HepG2 (cell line): ENCODE results near the gene NAPSA. TPM values are rescaled to one million over a fixed set of nuclear protein-coding genes. Genes with fewer than 3 reads are reported as not detected.
A peak's percentile ranks its signal among the peaks of the same experiment; 100 is the strongest.

Experiments used
- ATAD3A ChIP-seq: sonication (generic); formaldehyde crosslinking; IDR thresholded peaks from 2 replicates; pipeline ENCODE4 v1.4.0; 2020; ENCODE audit warnings: missing genetic modification reagents
- ATRX ChIP-seq: sonication (generic); formaldehyde crosslinking; IDR thresholded peaks from 2 replicates; pipeline ENCODE4 v1.4.0; 2020; ENCODE audit warnings: missing genetic modification reagents, borderline replicate concordance
- CBX1 ChIP-seq: IDR thresholded peaks from one replicate; pipeline ENCODE4 v1.6.1; 2016; ENCODE audit warnings: antibody characterized with exemption, low read depth
- CENPX ChIP-seq: sonication (generic); formaldehyde crosslinking; IDR thresholded peaks from 2 replicates; pipeline ENCODE4 v1.9.0; 2021; ENCODE audit warnings: mild to moderate bottlenecking, missing genetic modification reagents, moderate library complexity
- ETV6 ChIP-seq: sonication (generic); formaldehyde crosslinking; conservative IDR thresholded peaks from 2 replicates; pipeline ENCODE4 v1.4.0; 2020; ENCODE audit warnings: missing genetic modification reagents
- FLYWCH1 ChIP-seq: sonication (generic); formaldehyde crosslinking; IDR thresholded peaks from 2 replicates; pipeline ENCODE4 v1.8.1; 2023; ENCODE audit warnings: mild to moderate bottlenecking, missing genetic modification reagents
- FOXP1 ChIP-seq, 2 experiments: fragments of 450-650 bp in 1 of 2; IDR thresholded peaks; 2 replicates each; pipeline ENCODE4 v1.6.1; 2017 to 2018; ENCODE audit warnings: antibody characterized with exemption in 1 of 2
- HNRNPL ChIP-seq: fragments of 200-400 bp; formaldehyde crosslinking; IDR thresholded peaks from 2 replicates; pipeline ENCODE4 v1.6.1; 2017; ENCODE audit warnings: mild to moderate bottlenecking, low read depth, low read length
- KLF13 ChIP-seq: sonication (generic); formaldehyde crosslinking; IDR thresholded peaks from 2 replicates; pipeline ENCODE4 v1.4.0; 2020; ENCODE audit warnings: mild to moderate bottlenecking, missing genetic modification reagents
- MBD4 ChIP-seq: IDR thresholded peaks from 2 replicates; pipeline ENCODE4 v1.6.1; 2012; ENCODE audit warnings: low read length, inconsistent platforms, borderline replicate concordance
- POLR2AphosphoS5 ChIP-seq: IDR thresholded peaks from 2 replicates; pipeline ENCODE4 v1.6.1; 2012; ENCODE audit warnings: low read depth, low read length
- TBX3 ChIP-seq: fragments of 450-650 bp; IDR thresholded peaks from 2 replicates; pipeline ENCODE4 v1.6.1; 2017; ENCODE audit warnings: antibody characterized with exemption, mild to moderate bottlenecking, inconsistent platforms, borderline replicate concordance
- ZBTB21 ChIP-seq: sonication (generic); formaldehyde crosslinking; IDR thresholded peaks from 2 replicates; pipeline ENCODE4 v1.4.0; 2020; ENCODE audit warnings: missing genetic modification reagents
- ZNF138 ChIP-seq: sonication (generic); formaldehyde crosslinking; IDR thresholded peaks from 2 replicates; pipeline ENCODE4 v1.5.0; 2020; ENCODE audit warnings: mild to moderate bottlenecking, low read depth, missing genetic modification reagents
- ZNF383 ChIP-seq: sonication (generic); formaldehyde crosslinking; IDR thresholded peaks from 2 replicates; pipeline ENCODE4 v1.4.0; 2020; ENCODE audit warnings: missing genetic modification reagents, mild to moderate bottlenecking, borderline replicate concordance
- ZSCAN21 ChIP-seq: sonication (generic); formaldehyde crosslinking; IDR thresholded peaks from 2 replicates; pipeline ENCODE4 v1.8.0; 2022; ENCODE audit warnings: mild to moderate bottlenecking, missing genetic modification reagents, moderate library complexity, borderline replicate concordance
- polyA plus RNA-seq, 8 experiments: library from polyadenylated mRNA; depleted of rRNA in 3 of 8; stranded (reverse) in 7 of 8; unstranded in 1 of 8; fragments of >200 nt; fragmentation: Illumina TruSeq in 4 of 8; extraction: Trizol in 4 of 8; gene quantifications; 2 replicates each; pipeline versions ENCODE4 v1.2.1 to v1.2.3, GENCODE V29; 2011 to 2016; ENCODE audit warnings: low read depth in 4 of 8, missing spikeins in 1 of 8, mixed read lengths in 1 of 8; ENCODE audit not compliant: insufficient read depth in 1 of 8
- total RNA-seq, 5 experiments: library from RNA; depleted of rRNA; stranded (reverse); fragments of >200 nt; fragmentation: Illumina TruSeq; extraction: Trizol; gene quantifications; 2 replicates each; pipeline ENCODE4 v1.2.3, GENCODE V29; 2016; ENCODE audit warnings: low read depth in 1 of 5
- TF ChIP-seq, protein P1 (sequence below): sonication (generic); formaldehyde crosslinking; IDR thresholded peaks from 2 replicates; pipeline ENCODE4 v1.9.0; 2021; ENCODE audit warnings: missing genetic modification reagents, borderline replicate concordance
- TF ChIP-seq, protein P2 (sequence below): IDR thresholded peaks from 2 replicates; pipeline ENCODE4 v1.6.1; 2016; ENCODE audit warnings: missing compliant biosample characterization, missing genetic modification reagents, borderline replicate concordance
- TF ChIP-seq, protein P3 (sequence below): sonication (generic); formaldehyde crosslinking; IDR thresholded peaks from 2 replicates; pipeline ENCODE4 v1.5.1; 2020; ENCODE audit warnings: missing genetic modification reagents, mild to moderate bottlenecking, borderline replicate concordance
- TF ChIP-seq, protein P4 (sequence below): IDR thresholded peaks from 2 replicates; pipeline ENCODE4 v1.6.1; 2016; ENCODE audit warnings: missing compliant biosample characterization, missing genetic modification reagents, borderline replicate concordance
- TF ChIP-seq, protein P5 (sequence below): sonication (generic); formaldehyde crosslinking; IDR thresholded peaks from 2 replicates; pipeline ENCODE4 v1.4.0; 2020; ENCODE audit warnings: low read depth, mild to moderate bottlenecking, missing genetic modification reagents

NAPSA gene
- total and polyA plus RNA-seq, 2 of the 13 experiments (the other 11 are each of a cell fraction or from before 2014, with no cell fraction given), result not detected

DNA sequence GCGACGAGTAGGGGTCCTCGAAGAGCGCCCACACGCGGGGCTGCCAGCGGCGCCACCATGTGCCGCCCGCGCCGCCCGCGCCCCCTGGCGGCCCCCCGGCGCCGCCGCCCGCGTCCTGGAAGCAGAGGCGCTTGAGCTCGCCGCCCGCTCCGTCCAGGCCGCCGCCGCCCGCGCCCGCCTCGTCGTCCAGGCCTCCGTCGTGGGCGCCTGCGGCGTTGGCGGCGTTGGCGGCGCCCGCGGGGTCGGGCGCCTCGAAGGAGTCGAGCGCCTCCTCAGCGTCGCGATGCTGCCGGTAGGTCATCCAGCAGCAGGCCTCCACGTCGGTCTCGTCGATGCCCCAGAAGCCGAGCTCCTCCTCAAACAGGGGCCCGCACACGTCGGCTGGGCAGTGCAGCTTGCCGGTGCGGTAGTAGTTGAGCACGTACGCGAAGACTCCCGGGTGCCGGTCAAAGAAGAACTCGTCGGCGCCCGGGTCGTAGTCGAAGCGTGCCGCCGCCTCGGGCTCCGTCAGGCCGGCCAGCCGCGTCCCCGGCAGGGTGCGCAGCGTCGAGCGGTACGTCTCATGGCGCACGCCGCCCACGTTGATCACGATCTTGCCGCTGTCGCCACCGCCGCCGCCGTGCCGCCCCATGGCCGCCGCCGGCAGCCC lies 37.1 kb downstream of the NAPSA start (continued):
- TF ChIP-seq CBX1, result no peak
- TF ChIP-seq, protein P1, sequence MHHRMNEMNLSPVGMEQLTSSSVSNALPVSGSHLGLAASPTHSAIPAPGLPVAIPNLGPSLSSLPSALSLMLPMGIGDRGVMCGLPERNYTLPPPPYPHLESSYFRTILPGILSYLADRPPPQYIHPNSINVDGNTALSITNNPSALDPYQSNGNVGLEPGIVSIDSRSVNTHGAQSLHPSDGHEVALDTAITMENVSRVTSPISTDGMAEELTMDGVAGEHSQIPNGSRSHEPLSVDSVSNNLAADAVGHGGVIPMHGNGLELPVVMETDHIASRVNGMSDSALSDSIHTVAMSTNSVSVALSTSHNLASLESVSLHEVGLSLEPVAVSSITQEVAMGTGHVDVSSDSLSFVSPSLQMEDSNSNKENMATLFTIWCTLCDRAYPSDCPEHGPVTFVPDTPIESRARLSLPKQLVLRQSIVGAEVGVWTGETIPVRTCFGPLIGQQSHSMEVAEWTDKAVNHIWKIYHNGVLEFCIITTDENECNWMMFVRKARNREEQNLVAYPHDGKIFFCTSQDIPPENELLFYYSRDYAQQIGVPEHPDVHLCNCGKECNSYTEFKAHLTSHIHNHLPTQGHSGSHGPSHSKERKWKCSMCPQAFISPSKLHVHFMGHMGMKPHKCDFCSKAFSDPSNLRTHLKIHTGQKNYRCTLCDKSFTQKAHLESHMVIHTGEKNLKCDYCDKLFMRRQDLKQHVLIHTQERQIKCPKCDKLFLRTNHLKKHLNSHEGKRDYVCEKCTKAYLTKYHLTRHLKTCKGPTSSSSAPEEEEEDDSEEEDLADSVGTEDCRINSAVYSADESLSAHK (CRISPR knock-in tag), result no peak
- TF ChIP-seq ZBTB21 (CRISPR knock-in tag), result no peak
- no peak for TF ChIP-seq POLR2AphosphoS5
- TF ChIP-seq ETV6, result no peak
- no peak for TF ChIP-seq CENPX (CRISPR knock-in tag)
- TF ChIP-seq ATAD3A (CRISPR knock-in tag), result no peak
- TF ChIP-seq, protein P2, sequence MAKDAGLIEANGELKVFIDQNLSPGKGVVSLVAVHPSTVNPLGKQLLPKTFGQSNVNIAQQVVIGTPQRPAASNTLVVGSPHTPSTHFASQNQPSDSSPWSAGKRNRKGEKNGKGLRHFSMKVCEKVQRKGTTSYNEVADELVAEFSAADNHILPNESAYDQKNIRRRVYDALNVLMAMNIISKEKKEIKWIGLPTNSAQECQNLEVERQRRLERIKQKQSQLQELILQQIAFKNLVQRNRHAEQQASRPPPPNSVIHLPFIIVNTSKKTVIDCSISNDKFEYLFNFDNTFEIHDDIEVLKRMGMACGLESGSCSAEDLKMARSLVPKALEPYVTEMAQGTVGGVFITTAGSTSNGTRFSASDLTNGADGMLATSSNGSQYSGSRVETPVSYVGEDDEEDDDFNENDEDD (CRISPR knock-in tag), result peak; percentile 54; the same call in 1 of the 2 replicates
- TF ChIP-seq FOXP1 (IDR thresholded peaks at IDR 0.05), result no peak
- TF ChIP-seq FOXP1 (CRISPR knock-in tag; IDR thresholded peaks at IDR 0.05), result no peak
- TF ChIP-seq, protein P3, sequence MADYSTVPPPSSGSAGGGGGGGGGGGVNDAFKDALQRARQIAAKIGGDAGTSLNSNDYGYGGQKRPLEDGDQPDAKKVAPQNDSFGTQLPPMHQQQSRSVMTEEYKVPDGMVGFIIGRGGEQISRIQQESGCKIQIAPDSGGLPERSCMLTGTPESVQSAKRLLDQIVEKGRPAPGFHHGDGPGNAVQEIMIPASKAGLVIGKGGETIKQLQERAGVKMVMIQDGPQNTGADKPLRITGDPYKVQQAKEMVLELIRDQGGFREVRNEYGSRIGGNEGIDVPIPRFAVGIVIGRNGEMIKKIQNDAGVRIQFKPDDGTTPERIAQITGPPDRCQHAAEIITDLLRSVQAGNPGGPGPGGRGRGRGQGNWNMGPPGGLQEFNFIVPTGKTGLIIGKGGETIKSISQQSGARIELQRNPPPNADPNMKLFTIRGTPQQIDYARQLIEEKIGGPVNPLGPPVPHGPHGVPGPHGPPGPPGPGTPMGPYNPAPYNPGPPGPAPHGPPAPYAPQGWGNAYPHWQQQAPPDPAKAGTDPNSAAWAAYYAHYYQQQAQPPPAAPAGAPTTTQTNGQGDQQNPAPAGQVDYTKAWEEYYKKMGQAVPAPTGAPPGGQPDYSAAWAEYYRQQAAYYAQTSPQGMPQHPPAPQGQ (CRISPR knock-in tag), result no peak
- TF ChIP-seq TBX3, result no peak
- no peak for TF ChIP-seq HNRNPL
- TF ChIP-seq ZSCAN21 (CRISPR knock-in tag), result no peak
- TF ChIP-seq ATRX (CRISPR knock-in tag), result no peak
- TF ChIP-seq ZNF383 (CRISPR knock-in tag), result no peak
- no peak for TF ChIP-seq KLF13
- no peak for TF ChIP-seq FLYWCH1 (CRISPR knock-in tag)
- TF ChIP-seq ZNF138 (CRISPR knock-in tag), result no peak
- no peak for TF ChIP-seq MBD4
- TF ChIP-seq, protein P4, sequence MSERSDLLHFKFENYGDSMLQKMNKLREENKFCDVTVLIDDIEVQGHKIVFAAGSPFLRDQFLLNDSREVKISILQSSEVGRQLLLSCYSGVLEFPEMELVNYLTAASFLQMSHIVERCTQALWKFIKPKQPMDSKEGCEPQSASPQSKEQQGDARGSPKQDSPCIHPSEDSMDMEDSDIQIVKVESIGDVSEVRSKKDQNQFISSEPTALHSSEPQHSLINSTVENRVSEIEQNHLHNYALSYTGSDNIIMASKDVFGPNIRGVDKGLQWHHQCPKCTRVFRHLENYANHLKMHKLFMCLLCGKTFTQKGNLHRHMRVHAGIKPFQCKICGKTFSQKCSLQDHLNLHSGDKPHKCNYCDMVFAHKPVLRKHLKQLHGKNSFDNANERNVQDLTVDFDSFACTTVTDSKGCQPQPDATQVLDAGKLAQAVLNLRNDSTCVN (CRISPR knock-in tag), result no peak
- TF ChIP-seq, protein P5, sequence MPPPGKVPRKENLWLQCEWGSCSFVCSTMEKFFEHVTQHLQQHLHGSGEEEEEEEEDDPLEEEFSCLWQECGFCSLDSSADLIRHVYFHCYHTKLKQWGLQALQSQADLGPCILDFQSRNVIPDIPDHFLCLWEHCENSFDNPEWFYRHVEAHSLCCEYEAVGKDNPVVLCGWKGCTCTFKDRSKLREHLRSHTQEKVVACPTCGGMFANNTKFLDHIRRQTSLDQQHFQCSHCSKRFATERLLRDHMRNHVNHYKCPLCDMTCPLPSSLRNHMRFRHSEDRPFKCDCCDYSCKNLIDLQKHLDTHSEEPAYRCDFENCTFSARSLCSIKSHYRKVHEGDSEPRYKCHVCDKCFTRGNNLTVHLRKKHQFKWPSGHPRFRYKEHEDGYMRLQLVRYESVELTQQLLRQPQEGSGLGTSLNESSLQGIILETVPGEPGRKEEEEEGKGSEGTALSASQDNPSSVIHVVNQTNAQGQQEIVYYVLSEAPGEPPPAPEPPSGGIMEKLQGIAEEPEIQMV (CRISPR knock-in tag), result no peak
